Astrocyte of the hippocampus (primary cell): ENCODE data around the gene COL4A2.

ENCODE experiments used
- DNase-seq: peaks from one replicate; pipeline ENCODE4 v3.0.0; 2011; ENCODE audit warnings: low read depth, low spot score

COL4A2 gene

DNA sequence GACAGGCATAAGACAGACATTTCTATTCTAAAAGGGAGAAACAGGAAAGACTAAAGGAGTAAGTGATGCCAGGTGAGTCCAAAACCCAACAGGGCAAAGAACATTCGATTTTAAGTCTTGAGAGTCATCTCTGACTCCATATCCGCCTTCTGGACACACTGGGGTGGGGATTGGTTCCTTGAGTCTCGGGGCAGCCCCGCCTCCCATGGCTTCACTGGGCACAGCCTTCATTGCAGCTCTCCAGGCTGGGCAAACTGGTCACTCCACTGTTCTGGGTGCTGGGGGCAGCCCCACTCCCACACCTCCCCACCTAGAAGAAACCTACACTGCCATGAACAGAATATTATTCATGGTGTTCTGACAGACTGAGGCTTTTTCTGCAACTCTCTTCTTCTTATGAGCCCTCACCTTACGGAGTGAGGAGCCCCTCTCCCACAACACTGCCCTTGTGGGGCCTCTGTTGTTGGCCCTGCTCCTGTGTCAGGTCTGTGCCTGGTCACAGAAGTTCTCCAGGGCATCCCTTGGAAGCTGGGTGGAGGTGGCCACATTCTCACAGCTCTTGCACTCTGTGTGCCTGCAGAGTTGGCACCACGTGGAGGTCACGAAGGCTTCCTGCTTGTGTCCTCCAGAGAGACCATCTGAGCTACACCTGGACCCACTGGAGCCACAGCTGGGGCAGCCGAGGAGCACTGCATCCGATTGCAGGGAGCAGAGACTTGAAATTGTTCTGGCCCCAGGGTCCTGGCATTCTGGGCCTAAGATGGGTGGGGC, 95.4 kb downstream of the COL4A2 start:
- no peak for DNase-seq

DNA sequence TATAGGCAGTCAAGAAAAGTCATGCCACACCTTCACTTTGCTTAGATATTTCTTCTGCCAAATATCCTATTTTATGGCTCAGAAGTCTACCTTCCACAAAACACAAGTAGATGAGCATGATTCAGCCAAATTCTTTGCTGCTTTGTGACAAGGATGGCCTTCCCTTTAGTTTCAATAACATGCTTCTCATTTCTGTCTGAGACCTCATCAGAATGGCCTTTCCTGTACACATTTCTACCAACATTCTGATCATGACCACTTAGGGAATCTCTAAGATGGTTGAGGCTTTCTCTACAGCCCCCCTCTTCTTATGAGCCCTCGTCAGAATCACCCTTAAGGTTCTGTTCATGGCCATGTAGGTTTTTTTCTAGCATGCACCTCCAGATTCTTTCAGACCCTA, 96.2 kb downstream of the COL4A2 start:
- peak; percentile 71 for DNase-seq

DNA sequence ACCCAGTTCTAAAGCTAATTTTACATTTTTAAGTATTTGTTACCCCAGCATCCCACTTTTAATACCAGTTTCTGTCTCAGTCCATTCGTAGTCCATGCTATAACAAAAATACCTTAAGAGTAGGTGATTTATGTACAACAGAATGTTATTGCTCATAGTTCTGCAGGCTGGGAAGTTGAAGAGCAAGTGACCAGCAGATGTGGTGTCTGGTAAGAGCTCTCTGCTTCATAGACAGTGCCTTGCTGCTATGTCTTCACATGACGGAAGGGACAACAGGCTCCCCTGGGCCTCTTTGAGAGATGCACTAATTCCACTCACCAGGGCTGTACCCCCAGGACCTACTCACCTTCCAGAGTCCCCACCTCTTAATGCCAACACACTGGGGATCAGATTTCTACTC, 96.6 kb downstream of the COL4A2 start:
- DNase-seq = no peak

DNA sequence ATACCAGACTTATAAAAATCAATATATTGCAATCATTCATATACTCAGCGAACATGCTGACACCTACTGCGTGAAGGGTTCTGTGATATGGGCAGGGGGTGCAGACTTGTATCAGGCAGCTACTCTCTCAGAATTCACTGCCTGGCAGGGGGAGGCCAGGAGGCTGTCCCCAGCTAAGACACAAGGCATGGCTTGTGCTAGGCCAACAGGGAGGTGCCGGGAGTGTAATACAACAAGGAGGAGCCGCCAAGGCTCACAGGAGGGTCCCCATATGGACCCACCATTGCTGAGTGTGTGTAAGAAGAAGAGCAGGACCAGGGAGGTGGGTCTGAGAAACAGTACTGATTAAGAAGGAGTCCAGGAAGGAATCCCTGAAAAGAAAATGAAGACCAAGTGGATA, 97.2 kb downstream of the COL4A2 start:
- DNase-seq = no peak

DNA sequence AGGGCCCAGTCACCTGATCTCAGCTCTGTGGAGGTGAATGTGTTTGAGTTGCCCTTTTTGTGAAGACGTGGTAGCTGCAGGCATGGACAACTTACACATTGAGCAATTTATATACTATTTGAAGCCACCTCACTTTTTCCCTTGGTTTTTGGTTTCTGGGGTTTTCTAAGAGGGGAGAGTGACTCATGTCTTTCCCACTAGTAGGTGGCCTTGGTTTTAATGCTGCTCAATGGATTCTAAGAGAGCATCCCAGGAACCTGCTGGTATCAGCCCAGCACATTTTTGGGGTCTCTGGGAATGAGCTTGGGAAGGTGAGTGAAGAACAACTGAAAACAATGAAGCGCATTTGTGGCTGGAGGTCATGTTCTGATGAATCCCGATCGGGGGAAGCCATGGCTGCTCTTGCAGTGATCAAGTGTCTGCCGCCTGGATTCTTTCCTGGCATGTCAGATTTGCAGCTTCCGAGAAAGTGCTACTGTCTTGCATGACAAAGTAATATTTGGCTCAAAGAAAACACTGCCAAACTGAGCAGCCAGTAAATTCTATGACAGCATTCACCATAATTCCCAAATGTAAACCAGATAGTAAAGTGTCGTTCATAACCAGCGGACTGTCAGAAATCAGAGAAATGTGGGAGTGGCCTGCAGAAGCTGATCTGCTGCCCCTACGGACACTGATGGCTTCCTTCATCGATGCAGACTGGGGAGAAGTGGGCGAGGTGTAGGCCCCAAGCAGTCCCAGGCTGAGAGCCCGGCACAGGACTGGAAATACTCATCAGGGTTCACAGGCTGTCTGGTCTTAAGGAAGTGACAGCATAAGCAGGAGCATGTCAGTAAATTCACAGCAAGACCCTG, 98.7 kb downstream of the COL4A2 start:
- peak; percentile 75 for DNase-seq

DNA sequence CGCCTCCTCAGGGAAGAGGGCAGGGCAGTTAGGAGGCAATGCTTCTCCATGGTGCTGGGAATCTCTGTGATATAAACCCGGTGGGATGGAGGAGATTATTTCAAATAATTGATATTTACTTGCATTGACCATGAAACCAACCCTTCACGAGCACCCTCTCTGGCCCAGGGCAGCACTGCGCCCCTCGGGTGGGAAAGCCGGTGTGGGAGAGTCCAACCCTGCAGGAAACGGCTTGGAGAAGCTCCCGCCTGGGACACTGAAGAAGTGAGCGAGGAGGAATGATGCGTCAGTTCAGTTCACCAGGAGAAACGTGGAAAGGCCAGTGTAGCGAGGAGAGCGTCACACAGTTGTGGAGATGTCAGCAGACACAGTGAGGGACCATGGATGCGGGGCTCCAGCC, 99.9 kb downstream of the COL4A2 start:
- no peak for DNase-seq

DNA sequence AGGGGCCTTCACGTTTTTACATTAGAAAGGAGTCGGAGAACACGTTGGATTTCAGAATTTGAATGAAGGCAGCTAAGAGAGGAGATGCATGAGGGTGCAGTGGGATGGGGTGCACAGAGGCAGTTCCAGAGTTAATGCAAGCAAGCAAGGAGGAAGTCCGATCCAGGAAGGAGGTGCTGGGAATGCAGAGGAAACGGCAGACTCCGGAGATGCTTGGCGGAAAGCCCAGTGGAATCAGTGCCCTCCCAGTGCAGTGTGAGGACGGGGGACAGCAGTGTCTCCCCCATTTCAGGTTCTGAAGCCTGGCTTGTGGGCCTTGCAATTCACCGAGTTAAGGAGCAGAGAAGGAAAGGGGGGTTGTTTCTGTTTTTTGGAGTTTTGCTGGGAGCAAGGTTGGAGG, 100.4 kb downstream of the COL4A2 start:
- DNase-seq = no peak

DNA sequence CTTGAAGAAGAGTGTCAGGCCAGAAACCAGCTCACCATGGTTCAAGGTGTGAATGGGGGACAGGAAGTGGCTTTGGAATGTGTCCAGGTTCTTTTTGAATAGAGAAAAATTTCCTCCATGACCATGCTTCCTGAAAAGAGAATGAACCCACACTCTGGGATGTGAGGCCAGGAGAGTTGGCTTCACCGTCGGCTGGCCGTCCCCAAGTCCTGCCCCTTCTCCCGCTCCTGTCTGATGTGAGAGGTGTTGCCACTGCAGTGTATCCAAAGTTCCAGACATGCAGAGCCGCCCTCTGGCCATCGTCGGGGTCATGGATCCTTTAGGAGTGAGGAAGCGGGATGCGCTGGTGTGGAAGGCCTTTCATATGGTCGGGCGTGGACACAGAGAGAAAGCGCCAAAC, 101.2 kb downstream of the COL4A2 start:
- DNase-seq = no peak

DNA sequence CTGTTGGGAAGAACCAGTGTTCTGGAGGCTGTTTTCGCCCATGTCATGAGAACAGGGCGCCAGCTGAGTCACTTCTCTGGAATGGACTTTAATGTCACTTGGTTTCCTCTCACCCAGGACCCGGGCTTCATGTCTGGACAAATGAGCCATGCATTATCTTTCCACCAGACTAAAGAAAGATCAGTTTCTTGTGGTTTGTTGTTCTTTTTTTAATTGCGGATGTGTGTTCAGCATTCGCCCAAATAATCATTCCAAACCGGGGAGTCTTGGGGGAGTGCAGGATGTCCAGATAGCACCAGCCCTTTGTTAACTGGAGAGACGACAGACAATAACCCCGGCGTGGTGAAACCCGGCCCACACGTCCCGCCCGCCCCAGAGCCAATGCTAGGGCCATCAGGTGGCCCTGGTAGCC, 102.5 kb downstream of the COL4A2 start:
- DNase-seq = peak; percentile 94

DNA sequence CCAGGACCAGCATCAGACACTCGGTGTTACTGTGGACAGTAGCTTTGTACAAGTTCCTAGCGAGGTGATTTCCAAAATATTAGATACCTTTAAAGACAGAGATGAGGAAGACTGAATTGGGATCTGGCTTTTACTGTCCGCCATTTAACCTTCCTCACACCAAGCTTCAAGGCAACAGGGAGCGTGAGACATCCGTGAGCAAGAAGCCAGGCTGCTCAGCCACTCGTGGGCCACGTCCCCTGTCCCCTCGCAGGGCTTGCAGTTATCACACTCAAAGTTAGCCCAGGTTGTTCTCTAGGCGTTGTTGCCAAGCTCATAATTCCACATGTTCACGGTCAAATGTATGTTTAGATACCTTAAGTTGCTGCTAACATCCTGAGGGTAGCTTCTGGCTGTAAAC, 102.9 kb downstream of the COL4A2 start:
- no peak for DNase-seq

DNA sequence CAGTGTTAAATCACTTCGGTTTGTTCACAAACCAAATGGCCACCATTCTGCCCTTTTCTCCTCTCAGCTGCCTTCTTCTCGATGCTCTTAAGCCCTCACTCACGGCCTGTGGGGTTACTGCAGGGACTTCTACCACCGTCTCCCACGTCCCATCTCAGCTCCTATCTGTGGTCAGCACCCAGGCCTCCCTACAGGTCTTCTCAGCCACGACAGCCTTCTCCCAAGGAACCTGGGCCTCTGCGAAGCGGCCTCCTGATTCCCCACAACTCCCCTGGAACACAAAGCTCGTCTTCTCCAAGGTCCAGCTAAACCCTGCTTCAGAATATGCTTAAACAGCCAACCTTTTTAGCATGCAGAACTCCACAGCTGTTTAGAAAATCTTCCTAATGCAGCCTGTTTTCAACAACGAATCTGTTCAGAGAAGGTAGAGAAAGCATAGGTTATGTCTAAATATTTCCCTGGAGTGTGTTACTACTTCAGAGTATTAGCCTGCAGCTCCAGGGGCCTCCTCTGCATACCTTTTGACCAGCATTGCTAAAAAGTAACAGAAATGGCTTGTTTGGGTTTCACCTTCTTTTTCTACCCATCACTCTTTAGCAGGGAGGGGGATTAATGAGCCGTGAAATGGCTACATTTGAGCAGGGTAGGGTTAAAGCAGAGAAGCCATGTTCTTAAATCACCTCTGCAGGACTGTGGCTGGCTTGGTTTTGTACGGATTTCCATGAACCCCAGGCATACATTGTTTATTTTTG, 104.0 kb downstream of the COL4A2 start:
- DNase-seq = no peak

DNA sequence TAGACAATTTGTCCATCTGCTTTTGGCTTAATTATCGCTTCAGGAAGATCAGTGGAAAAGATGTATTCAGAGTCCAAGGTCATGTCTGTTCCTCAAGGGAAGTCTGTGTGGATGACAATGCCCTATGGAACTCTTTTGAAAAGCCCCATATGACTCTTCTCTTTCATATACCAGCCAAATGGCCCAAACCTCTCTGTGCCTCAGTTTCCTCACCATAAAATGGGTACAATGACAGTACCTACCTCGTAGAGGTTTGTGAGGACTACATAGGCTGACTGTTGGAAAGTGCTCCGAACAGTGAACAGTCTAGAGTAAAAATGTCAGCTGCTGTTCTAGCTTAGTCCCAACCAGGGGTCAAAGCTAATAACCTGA, 104.6 kb downstream of the COL4A2 start:
- no peak for DNase-seq

DNA sequence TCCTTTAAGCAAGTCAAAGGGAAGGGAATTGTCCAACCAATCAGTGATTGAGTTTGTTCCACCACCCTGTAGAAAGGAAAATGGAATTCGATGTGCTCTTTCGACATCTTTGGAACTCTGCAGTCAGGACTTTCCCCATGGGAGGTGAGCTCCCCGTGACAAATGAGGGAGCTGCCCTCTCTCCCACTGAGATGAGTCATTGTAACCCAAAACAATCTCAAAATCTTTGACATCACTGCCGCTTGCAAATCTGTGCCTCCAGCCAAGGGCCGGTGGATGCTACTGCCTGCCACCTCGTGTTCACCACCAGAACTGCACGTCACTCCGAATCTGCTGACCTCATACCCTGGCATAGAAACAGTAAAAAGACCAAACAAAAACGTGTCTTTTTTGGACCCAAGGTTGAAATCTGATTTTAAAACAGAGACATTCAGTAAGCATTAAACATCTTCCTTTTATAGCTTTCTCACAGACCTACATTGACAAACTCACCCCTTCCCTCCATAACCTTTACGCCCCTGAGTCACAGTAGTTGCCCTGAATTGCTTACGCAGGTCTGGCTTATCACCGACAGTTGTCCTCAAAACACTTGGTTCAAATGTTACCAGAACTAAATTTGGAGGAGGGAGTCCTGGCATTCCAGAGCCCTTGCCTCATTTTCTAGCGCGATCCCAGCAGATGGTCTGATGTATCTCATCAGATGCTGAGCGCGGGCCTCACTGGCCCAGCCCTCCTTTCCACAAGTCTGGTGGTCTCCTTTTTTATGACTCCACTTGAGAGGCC, 105.2 kb downstream of the COL4A2 start:
- peak; percentile 98 for DNase-seq

DNA sequence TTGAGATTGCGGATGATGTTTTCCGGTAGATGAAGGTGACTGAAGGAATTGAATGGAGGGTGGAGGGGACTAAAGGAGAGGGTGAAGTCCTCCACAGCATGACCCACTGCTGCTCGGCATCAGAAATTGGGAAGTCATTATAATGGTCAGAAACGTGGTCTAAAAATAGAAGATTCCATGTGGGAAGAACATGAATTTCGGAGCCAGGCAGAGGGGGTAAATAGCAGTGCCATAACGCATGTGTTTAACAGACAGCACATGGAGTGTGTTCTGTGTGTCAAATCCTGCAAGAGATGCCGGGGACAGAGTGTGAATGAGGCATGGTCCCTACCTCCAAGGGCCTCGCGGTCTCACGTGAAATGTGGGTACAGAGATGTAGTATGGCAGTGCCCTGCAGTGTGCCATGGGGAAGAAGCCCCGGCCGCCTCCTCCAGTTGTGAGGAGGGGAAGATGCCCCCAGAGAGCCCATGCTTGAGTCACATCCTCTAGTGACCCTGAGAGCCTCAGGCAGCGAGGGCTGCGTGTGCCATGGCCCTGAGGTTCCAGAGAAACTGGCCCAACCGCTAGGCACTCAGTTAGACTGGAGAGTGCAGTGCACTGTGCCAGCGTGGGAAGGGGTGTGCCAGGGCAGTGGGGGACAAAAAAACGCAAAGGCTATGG, 106.1 kb downstream of the COL4A2 start:
- DNase-seq = no peak

DNA sequence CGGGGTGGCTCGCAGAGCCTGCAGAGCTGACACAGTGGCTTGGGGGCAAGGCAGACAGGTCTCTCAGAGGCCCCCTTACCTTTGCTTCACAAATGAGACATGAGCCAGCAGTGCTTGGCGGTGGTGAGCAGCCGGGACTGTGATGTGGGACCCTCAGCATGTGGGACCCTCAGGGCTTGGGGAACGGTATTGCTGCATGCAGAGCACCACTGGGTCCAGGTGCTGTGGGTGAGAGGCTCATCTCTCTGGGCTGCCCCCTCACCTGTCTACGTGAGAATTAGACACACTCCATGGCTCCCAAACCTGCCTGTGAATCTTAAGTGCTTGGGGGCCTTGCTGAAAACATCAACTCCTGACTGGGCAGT, 106.6 kb downstream of the COL4A2 start:
- no peak for DNase-seq

DNA sequence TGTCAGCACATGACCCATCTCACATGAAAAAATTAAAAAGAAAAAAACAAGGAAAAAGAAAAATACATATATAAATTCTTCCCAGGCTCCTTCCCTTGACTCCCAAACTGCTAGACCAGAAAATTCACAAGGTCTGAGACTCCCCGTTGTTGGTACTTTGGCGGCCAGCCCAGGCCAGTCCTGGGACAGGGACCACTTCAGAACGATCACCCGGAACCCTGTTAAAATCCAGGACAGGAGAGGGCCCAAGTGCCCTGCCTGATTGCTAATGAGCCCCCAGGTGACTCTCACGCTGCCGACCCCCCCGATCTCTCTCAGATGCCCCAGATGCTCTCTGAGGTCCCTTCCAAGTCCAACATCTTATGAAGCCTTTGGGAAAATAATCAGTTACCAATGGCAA, 107.2 kb downstream of the COL4A2 start:
- no peak for DNase-seq

DNA sequence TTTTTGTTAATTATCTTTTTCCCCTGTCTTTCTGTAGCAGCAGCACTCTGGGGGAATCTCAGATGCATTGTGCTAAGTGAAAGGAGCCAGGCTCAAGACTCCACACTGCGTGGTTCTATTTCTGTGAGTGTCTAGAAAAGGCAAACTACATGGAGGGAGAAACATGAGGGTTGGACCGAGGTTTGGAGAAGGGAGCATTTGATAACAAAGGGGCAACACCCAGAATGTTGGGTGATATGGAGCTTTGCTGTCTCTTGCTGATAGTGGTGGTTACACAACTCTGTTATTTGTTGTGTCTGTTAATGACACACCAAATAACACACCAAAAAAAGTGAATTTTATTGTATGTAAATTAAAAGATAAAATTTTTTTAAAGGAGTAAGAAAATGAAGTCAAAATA, 107.8 kb downstream of the COL4A2 start:
- DNase-seq = no peak

DNA sequence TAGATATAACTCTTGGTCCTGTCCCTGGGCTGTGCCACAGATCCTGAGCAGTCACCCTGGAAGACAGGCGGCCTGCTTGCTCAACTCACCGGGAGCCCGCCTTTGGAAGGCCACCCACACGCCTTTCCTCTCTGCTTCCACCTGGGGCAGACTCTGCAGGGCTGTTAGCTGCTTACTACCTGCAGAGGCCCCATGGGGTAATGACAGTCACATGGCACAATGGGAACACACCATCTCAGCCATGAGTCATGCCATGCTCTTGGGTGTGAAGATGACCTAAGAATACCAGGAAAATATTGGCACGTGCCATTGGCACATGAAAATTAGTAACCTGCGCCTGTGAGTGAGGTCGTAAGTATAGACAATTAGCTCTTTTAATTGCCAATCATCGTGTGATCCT, 108.6 kb downstream of the COL4A2 start:
- no peak for DNase-seq

DNA sequence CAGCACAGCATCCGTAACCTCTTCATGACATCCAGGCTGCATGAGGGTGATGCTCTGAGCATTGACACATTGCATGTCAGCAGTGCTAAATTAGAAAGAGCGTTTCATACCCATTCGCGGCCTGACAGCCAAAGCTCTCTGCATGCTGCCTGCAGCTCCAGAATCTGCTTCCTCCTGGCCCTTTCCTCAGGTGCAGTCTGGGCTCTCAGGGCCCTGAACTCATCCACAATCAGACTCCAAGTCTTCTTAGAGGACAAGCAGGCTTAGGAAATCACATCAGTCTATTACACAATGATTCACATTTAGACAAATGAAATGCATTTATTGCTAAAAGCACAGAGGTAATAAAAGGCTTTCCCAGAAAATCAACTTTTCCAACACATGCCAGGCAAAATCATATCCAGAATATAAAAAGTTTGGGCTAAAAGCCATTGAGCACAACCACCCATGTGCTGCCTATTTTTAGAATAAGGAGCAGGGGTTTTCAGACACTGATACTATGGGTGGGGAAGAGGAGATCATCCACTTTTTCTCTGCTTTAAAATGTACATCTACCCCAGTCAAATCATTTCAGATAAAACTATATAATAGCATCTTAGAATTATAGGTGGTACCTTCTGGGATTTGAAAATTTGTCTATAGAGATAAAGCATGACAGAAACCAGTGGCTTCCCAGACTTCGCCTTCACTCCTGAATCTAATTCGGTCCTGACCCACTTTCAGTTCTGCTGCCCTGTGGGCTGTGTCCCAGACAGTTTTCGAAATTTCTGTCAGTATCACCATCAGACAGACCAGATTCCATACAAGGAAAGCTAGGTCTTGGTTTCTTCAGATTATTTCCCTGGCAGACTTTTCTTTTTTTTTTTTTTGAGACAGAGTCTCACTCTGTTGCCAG, 109.3 kb downstream of the COL4A2 start:
- DNase-seq = no peak

DNA sequence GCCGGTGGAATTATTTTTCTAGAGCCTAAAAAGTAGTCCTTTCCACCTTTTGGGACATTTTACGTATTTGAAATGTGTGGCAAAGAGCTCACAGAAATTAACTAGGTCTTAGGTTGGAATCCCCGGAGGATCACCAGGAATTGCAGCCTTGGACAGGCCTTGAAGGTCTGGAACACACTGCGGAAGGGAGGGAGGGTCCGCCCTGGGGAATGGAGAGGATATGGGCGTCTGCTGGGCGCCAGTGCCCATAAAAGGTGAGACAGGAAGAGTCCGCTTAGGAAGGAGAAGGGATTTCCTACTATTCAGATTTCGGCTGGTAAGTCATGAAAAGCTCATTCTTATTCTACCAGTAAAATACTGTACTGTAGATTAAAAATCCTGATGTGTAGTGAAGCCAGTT, 111.9 kb downstream of the COL4A2 start:
- DNase-seq = no peak
